DMS 273 treated with DMSO at 0.1 percent for 48 hours (cell line): ENCODE results near the gene ZBTB20.

ENCODE experiments used
- DNase-seq: peaks from one replicate; lab custom pipeline; 2025; lab: John Stamatoyannopoulos, UW

The ZBTB20 gene

GRCh38 chr3:115089481-115089880 is 57.6 kb downstream of the ZBTB20 start:
- no peak for DNase-seq

- no peak for DNase-seq
Observed at GRCh38 chr3:115087512-115087911, 59.6 kb downstream of the ZBTB20 start.

- no peak for DNase-seq
Observed at GRCh38 chr3:115086344-115086743, 60.7 kb downstream of the ZBTB20 start.

- peak; percentile 92 for DNase-seq
Observed at GRCh38 chr3:115085197-115085865, 61.8 kb downstream of the ZBTB20 start.

- peak; percentile 69 for DNase-seq
Observed at GRCh38 chr3:115084686-115085085, 62.4 kb downstream of the ZBTB20 start.

GRCh38 chr3:115082260-115082659 is 64.8 kb downstream of the ZBTB20 start:
- DNase-seq: peak; percentile 49

GRCh38 chr3:115081444-115081843 is 65.6 kb downstream of the ZBTB20 start:
- no peak for DNase-seq

GRCh38 chr3:115077501-115078250 is 69.4 kb downstream of the ZBTB20 start:
- no peak for DNase-seq

- DNase-seq: no peak
Observed at GRCh38 chr3:115074502-115074901, 72.6 kb downstream of the ZBTB20 start.

- no peak for DNase-seq
Observed at GRCh38 chr3:115072265-115073021, 74.6 kb downstream of the ZBTB20 start.

GRCh38 chr3:115071601-115072000 is 75.5 kb downstream of the ZBTB20 start:
- no peak for DNase-seq

GRCh38 chr3:115071166-115071565 is 75.9 kb downstream of the ZBTB20 start:
- no peak for DNase-seq

- no peak for DNase-seq
Observed at GRCh38 chr3:115068799-115069198, 78.3 kb downstream of the ZBTB20 start.

GRCh38 chr3:115062412-115062956 is 84.6 kb downstream of the ZBTB20 start:
- DNase-seq: no peak

GRCh38 chr3:115062009-115062408 is 85.1 kb downstream of the ZBTB20 start:
- DNase-seq: no peak

GRCh38 chr3:115052906-115053305 is 94.2 kb downstream of the ZBTB20 start:
- DNase-seq: no peak

- no peak for DNase-seq
Observed at GRCh38 chr3:115042351-115042750, 104.7 kb downstream of the ZBTB20 start.

- no peak for DNase-seq
Observed at GRCh38 chr3:115040673-115041286, 106.3 kb downstream of the ZBTB20 start.

- no peak for DNase-seq
Observed at GRCh38 chr3:115040246-115040645, 106.8 kb downstream of the ZBTB20 start.

GRCh38 chr3:115038817-115039216 is 108.3 kb downstream of the ZBTB20 start:
- DNase-seq: no peak

GRCh38 chr3:115022835-115023398 is 124.2 kb downstream of the ZBTB20 start:
- no peak for DNase-seq

- DNase-seq: no peak
Observed at GRCh38 chr3:115022199-115022598, 124.9 kb downstream of the ZBTB20 start.
